CMK (cell line): ENCODE data around the gene TM2D3.

ENCODE experiments used
- DNase-seq: peaks from one replicate; pipeline ENCODE4 v3.0.0-alpha.2; 2010; ENCODE audit warnings: low read depth

The TM2D3 gene, protein sequence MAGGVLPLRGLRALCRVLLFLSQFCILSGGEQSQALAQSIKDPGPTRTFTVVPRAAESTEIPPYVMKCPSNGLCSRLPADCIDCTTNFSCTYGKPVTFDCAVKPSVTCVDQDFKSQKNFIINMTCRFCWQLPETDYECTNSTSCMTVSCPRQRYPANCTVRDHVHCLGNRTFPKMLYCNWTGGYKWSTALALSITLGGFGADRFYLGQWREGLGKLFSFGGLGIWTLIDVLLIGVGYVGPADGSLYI

DNA sequence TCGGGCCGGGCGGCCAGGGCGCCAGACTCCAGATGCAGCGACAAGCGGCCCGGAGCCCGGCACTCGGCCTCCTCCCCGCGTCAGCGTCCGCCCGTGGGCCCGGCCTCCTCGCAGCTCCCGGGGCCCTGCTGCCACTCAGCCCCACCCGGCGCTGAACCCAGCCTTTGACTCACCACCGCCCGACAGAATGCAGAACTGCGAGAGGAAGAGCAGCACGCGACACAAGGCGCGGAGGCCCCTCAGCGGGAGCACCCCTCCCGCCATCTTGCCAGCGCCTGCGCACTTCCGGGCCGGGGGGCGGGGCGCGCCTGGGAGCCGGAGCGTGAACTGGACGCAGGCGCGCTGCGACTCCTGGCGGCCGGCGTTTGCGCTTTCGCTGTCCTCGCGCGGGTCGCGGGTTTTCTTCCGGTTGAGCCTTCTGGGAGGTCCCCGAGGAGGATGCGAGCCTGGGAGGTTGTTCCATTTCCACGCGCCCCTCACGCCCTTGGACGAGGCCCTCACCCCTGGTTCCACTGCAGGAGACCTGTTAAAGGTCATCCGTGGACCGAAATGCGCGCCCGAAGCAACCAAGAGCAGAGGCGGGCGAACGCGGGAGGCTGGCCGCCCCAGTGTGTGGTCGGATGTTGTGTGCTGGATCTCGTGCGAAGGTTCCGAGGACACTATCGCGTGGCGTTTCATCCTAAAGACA lies at the start of gene TM2D3:
TSS of gene TM2D3 (minus strand) at position 284 of the 688 bp plus-strand sequence. CDS start at position 264, 20 bp downstream.
- DNase-seq, result peak; percentile 88

DNA sequence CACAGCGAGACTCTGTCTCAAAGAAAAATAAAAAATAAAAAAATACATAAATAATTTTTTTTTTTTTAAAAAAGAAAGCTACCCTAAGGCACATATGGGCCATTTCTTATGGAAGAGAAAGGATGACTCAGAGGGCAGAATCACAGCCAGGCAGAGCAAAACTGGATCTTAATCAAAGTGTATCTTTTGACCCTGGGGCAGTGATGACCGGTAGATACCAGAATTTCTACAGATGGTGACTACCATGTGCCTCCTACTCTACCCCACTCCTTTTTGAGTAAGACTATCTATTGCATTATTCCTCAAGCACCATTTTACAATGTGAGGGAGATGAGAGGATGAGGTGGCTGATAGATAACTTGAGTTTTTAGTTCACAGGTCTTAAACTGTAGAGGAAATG lies 46.1 kb upstream of the TM2D3 start:
- DNase-seq, result no peak

DNA sequence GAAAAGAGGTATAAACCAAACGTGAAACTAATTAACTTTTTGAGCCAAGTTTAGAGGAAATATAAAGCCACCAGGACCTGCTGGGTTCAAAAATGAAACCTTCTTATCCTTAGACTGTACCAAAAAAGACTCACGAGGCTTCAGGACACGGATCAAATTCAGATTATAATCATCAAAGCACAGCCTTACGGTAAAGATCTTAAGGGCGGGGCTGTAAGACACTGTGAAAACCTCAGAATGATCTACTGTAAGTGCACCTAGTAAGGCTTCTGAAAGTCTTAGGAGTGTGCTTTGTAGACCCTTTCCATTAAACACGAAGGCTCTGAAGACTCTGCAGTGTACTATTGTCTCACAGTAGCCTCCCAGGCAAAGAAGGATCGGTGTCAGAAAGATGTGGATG lies 45.3 kb upstream of the TM2D3 start:
- no peak for DNase-seq

DNA sequence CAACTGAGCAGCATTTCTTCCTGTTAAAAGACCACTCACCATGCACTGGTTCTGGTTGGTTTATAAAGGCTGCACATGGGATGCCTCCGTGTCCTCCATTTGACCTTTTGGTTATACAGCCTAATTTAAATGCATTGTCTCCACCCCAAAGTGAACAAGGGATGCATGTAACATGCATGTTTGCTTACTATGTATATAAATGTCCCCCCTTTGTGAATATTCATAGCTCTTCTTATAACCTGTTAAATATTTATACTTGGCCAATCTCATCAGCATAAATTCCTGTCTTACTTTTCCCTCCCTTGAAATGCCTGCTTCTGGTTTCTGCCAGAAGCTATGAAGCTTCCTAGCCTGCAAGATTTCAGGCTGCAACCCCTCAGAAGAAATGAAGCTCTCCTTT lies 44.6 kb upstream of the TM2D3 start:
- no peak for DNase-seq

DNA sequence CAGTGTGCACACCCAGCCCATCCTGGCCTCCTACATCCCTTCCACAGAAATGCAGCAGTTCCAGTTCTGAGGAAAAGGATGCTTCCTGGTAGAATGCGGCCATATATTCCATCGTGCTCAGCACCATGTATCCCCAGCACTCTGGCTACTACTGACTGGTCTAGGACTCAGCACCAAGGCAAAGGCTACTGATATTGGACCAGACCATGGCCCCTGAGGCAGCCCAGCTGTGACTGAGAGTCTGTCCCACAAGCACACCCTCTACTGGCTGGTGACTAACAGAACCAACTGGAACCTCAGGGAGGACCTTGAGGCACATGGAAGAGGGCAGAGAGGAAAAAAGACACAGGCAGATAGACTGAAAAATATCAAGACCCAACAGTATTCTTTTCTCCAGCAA lies 42.1 kb upstream of the TM2D3 start:
- DNase-seq, result no peak

DNA sequence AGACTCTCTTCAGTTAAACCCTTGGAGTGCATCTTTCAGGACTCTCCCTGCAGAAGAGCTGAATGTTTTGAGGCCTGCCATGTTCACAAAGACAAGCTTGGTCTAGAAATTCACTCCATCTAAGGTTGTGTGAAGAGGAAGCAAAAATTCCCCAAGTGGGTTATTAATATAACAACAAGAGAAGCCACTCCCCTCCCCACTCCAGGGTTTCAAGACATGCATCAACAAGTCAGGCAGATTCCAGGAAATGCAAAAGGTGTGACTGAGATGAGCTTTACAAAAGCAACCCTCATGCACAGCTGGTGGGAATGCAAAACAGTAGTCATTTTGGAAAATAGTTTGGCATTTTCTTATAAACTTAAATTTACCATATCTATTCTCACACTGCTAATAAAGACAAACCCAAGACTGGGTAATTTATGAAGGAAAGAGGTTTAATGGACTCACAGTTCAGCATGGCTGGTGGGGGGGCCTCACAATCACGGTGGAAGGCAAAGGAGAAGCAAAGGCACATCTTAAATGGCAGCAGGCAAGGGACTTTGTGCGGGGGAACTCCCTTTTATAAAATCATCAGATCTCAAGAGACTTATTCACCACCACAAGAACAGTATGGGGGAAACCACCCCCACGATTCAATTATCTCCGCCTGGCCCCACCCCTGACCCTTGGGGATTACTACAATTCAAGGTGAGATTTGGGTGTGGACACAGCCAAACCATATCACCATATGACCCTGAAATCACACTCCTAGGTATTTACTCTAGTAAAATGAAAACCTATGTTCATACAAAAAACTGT lies 40.8 kb upstream of the TM2D3 start:
- no peak for DNase-seq

DNA sequence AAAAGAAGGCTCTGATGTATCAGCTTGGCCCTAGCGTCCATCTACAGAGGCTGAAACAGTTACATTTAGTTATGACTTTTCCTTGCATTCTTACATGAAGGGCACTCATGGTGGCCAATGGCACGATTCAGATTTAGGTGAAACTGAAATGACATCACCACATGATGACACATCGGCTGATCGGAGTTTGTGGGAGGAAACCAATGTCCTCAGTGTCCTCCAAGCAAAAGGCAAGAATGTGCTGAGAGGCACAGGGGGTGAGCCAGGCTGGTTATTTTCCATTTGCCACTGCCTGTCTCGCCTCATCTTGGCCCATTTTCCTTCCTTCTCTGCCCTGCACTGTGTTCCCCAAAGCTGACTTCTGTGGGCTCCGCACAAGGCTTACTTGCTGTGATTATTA lies 37.7 kb upstream of the TM2D3 start:
- no peak for DNase-seq

DNA sequence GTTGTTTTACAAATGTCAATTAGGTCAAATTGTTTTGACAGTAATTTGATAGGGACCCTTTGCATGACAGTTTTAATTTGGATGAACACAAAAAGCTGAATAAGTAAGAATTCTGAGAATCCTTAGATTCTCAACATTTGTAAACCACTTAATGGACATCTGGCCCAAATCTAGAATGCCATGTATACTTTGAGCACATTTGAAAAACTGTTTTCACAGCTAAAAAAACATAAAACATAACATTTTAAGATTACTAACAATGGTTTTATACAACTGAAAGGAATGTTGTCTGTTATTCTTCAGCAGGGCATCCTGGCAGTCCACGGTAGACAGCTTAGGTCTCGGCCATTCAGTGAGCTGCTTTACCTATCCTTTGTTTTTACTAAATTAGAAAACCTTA lies 34.5 kb upstream of the TM2D3 start:
- DNase-seq, result no peak

DNA sequence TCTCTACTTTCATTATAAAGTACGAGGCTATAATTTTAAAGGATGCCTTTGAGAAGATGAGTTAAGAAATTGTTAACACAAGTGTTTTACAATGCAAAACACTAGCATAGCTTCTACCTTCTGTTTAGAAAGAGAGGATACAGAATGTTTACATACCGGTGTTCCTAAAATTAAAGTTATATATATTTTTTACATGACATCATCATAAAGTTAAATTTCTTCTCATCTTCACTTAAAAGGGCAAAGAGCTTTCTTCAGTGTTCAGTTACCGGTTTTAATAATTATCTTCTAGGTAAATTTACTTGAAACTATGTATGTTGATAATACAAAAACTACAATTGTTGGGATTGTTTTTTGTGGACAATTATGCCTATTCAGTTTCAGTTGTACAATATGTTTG lies 32.7 kb upstream of the TM2D3 start:
- DNase-seq, result no peak

DNA sequence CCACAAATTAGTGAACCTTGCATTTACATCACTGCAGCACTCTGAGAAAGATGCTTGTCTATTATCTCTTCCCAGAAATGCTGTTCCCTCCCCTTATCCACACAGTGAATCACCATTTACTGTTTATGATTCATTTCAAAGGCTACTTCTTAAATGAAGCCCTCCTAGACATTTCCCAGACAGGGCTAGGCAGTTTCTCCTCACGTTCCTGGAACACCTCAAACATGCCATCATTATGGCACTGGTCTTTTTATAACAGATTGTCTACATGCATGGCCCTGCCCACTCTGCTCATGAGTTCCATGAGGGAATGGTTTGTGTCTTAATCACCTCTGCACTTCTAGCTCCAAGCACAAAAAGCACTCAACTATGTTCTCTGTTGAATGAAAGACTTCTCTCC lies 32.2 kb upstream of the TM2D3 start:
- no peak for DNase-seq

DNA sequence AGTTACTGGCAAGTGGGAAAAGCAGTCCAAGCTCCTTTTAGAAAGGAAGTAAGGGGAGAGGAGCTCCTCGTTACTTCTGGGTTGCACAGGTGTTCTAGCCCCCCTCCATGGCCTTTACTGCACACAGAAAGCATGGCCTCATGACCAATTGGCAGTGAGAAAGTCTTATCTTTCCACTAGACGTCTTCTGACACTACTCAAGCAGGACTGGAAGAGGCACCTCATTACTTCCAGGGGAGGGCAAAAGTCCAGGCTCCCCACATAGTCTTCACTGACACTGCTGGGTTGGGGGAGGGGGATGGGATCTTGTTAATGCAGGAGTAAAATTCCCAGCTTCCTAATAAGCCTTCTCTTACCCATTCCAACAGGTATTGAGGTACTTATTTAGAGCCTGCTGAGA lies 27.6 kb upstream of the TM2D3 start:
- DNase-seq, result no peak

DNA sequence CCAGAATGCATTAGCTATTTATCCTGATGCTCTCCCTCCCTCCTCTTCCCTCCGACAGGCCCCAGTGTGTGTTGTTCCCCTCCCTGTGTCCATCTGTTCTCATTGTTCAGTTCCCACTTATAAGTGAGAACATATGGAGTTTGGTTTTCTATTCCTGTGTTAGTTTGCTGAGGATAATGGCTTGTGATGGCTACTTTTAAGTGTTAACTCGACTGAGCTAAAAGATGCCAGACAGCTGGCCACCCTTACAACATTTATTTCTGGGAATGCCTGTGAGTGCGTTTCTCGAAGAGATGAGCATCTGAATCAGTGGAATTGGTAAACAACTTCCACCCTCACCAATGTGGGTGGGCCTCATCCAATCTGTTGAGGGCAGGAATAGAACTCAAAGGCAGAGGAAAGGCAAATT lies 24.7 kb upstream of the TM2D3 start:
- DNase-seq, result no peak

DNA sequence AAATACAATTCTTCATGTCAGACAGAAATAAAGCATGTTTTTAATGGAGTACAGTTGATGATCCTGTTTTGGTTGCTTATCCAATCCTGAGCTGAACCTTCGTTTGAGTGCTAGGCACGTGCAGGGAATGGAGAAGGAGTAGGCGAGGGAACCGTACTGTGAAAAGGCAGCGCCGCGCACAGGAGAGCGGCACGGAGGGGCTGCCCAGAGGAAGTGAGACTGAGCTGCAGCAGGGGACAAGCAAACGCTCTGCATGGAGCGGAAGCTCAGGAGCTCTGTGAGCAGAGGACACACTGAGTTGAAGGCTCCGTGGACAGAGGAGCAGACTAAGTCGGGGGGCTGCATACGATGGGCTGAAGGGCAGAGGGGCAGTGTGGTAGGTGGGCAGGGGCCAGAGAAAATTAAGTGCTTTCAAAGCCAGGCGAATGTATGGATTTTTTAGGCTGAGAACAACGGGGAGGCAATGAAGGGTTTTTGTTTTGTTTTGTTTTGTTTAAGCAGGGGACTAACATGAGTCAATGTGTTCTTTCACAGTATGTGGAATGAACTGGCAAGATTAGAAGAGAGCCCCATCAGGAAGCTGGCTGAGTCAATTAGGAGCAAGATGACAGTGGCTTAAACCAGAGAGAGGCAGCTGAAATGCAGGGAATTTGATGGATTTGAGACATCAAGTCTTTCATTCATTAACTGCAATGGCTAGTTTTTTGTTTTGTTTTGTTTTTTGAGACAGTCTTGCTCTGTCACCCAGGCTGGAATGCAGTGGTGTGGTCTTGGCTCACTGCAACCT lies 23.8 kb upstream of the TM2D3 start:
- DNase-seq, result no peak

DNA sequence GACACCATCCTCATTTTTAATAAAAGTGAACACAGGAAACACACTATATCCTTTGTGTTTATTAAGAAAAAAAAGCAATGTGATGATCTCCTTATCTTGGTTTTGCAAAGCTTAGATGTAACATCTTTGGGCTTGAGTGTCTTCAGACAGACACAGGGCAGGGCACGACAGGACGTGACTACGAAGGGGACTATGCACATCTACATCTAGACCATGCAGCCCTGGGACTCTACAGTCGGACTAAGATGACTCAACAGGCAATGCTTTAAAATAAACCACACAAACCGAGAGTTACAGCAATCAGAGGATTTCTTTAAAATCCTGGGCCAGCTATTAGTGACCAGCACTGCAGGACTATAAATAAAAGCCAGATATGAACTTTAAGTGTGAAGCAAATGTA lies 22.8 kb upstream of the TM2D3 start:
- DNase-seq, result no peak

DNA sequence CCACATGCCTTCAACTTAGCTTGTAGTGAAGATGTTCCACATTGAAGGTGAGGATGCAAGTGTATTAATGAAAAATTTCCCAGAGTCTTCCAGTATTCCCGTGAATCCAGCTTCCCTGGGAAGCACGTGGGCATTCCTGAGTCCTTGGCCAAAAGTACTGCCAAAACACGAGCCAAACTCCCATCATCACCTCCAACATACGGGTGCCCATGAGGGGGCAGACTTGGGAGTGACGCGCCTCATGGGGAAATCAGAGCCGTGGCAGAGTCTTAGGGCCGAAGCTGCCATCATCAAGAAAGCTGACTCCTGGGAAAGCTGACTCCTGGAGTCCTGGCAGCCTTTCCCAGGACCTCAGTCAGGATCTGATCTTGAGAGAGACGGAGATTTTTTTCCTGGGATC lies 20.1 kb upstream of the TM2D3 start:
- no peak for DNase-seq

DNA sequence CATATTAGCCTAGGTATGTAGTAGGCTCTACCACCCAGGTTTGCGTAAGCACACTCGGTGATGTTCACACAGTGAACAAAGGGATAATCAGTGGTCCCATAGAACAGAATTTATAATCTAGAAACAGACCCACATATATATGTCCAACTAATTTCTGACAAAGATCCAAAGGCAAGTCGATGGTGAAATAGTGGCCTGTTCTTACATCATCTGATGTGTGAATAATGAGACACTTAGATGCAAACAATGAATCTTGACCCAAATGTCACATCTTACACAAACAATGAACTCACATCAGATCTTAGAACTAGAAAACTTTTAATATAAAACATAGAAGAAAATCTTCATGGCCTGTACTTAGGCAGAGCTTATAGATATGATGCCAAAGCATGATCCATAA lies 17.6 kb upstream of the TM2D3 start:
- DNase-seq, result no peak

DNA sequence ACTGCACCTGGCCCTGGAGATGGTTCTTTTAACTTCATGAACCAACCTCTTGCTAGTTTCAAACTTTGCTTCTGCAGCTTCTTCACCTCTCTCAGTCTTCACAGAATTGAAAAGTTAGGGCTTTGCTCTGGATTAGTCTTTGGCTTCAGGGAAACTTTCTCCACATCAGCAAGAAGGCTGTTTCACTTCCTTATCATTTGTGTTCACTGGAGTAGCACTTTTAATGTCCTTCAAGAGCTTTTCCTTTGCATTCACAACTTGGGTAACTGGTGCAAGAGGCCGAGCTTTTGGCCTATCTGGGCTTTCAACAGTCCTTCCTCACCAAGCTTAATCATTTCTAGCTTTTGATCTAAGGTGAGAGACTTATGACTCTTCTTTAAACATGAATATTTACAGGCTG lies 15.7 kb upstream of the TM2D3 start:
- no peak for DNase-seq

DNA sequence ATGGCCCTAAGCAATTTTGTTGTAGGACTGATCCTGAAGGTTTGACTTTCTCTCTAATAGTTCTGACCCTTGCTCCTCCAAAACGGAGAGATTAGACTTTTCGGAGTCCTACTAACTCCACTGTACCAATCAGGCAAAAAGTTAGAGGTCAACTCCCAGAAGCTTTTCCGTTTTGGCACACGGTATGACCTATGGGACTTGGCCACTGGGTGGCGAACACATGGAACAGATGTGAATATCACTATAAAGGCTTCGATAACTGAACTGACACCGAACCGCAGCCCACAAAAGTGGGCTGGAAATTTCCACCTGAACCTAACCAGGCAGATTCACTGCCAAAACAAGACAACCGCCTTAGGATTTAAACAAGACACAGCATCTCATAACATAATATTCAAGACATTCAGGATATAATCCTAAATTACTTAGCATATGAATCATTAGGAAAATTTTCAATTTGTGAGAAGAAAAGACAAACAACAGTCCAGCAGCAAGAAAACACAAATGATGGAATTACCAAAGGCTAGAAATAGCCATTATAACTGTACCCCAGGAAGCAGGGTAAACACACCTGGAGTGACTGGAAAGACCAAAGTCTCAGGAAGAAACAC lies 12.2 kb upstream of the TM2D3 start:
- DNase-seq, result no peak

DNA sequence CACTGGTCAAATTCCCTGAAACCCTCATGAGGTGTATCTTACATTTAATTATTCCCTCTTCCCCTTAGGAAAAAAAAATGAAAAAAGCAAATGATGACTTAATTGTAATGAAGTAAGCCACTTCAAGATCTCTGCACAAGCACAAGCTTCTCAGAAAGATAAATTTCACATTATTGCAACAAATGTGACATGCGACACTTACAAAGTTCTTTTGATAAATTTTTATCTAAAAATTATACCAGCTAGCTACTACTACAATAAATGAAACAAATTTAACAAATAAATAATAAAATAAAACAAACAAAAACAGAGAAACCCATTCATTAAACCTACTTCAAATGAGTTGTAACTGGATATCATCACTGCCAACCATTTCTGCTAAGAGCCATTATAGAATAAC lies 10.0 kb upstream of the TM2D3 start:
- DNase-seq, result no peak

DNA sequence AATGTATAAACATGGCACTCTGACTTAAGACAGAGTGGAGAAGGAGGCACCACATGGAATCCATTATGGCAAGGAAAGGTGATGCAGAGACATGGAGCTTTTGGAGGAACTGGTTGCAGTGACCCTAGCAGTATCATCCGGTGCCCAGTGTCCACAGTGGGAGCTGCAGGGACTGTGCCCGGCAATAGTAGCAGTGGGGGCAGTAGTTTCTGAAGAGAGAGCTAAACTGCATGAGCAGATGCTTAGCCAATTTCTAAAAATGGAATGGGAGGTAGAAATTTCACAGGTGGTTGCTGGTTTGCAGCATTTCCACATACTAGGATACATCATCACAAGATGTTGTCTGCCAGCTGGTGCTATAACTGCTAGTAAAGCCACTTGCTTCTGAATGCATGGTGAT lies 7.8 kb upstream of the TM2D3 start:
- DNase-seq, result no peak

DNA sequence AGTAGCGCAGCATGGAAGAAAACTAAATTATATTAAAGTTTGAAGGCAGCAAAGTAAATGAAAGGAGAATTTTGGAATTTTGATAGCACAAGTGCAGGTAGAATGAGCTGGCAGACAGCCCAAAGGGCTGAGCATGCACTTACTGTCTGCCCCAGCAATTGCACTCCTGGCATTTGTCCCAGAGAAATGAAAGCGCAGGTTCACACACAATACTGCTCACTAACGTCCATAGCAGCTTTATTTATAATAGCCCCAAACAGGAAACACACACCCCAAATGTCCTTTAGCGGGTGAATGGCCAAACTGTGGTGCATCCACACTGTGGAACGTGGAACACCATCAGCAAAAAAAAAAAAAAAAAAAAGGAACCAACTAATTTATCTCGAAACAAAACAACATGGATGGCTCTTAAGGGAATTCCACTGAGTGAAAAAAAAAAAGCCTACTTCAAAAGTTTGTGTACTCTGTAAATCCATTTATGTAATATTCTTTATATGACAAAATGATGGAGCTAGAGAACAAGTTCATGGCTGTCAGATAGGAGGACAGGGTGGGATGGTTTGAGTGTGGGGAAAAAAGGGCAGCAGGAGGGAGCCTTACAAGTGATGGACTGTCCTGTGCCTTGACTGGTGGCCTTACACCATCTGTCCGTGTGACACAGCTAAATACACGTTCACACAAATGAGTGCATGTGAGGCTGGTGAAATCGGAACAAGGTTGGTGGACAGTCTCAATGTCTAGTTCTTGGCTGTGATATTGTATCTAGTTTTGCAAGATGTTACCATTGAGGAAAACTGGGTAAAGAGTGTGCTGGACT lies 6.0 kb upstream of the TM2D3 start:
- DNase-seq, result no peak
